NCI-H2227 (cell line): ENCODE measurements around the gene HOXA11.

Experiments used
- DNase-seq: peaks from one replicate; lab custom pipeline; 2025; ENCODE audit not compliant: unreplicated experiment; lab: John Stamatoyannopoulos, UW

HOXA11 gene

DNA sequence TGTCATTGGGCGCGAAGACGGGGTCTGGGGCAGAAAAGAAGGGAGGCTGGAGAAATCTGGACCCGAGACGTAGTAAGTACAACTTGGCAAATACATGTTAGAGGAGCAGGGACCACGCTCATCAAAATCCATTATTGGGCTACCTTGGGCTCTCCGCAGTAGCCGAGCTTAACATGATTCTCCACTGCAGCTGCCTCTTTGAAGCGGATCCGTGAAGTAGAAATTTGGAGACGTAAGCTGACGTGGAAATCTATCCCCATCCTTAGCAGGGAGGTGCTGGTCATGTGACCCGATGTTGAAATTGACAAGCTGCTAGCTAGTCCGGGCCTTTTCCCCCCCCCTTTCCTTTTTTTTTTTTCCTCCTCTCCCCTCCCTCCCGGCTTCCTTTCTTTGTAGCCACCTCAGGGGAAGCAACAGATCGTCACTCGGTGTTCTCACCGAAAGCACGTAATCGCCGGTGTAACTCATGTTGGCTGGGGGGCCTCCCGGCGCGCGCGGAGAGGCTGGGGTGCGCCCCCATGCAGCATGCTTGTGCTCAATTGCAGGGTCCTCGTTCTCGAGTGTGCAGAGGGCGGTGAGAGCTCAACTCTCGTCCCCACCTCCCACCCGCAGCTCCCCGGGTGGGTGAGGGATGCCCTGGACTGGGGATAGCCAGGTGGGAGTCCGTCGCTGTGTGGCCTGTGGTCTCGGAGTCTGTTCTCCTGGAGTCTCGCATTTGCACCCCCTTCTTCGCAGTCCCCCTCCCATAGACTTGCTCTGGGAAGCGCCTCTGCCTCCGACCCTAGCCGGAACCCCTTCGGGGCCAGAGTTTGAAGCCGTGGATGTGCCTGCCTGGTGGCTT, at the start of gene HOXA11:
Gene HOXA11 (minus strand): TSS at position 220 of the 841 bp plus-strand sequence. CDS start 88 bp downstream, at position 132.
- DNase-seq = no peak

DNA sequence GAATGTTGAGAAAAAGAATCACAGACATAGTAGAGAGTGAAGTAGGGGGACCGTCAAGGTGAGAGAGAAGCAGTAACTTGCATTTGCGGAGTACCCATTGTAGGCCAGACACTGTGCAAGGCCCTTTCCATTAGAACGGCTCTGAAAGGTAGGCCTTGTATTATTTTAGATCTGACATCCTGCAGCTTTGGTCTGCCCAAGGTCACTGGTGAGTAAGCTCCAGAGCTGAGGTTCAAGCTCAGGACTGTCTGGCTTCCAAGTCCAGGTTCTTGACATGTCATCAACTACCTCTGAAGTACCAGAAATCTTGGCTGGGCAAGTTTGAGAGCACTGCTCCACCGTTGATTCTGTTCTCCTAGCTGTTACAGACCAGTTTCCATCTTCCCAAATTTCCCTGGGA, 44.4 kb upstream of the HOXA11 start:
- no peak for DNase-seq

DNA sequence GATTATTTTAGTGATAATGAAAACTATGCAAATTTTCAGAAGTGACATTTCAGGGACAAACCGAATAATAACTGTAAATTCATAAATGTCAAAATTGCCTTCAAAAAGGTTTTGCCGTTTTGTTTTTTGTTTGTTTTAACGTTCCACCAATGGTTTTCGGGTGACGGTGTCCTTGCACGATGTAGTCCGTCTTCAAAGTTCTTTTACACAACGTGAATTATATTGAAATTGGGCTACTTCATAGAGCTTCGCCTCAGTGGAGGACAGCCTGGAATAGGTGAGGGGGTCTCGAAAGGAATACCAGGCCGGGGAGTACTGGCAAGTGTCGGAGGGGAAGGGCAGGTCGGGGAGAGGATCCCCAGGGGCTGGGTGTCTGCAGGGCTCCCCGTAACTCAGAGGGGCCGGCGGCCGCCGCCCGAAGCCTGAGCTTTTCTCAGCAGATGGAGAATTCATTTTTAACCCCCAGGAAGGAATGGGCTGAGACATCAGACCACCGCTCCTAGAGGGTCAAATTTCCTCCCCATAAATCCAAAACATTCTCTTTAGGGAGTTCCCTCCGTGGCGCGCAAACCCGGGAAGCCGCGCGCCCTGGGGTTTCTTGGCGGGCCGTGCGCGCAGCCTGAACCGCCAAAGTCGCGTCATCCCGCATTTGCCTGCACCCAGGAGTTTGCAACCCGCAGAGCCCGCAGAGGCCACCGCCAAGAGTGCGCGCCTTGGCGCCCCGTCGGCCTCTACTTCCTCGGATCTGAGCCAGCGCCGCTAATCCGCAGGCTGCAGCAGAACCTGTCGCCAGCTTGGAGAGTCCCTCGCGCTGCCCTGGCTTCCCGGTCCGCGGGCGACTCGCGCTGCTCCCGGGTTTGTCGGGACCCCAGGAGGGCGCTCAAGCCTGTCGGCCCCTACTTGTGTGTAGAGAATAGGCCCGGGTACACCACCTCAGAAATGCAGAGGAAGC, 40.2 kb upstream of the HOXA11 start:
- no peak for DNase-seq

DNA sequence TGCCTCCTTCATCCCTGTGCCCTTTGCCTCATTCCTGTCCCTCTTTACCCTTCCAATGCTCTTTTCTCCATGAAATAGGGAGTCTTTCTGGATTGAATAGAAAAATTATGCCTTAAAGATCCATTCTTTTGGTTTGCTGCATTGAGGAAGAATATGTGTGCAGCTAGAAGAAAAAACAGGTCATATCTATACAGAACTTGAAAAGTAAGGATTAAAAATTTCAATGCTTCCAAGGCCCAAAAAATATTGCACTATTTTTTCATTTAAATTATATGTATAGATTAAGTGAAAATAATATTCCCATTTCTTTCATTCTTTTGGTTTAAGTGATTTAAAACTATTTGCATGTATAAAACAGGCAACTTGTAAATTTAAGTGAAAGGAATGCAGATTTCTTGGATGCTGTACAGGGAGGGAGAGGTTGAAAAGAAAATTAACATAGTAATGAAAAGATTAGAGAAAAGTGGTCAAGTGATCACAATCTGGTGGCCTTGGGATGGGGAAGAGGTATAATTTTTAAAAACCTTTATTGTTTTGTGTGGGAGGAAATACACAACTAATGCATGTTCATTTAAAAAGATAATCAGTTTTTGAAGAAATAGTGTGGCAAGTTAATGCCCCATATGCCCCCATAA, 39.0 kb upstream of the HOXA11 start:
- DNase-seq = no peak

DNA sequence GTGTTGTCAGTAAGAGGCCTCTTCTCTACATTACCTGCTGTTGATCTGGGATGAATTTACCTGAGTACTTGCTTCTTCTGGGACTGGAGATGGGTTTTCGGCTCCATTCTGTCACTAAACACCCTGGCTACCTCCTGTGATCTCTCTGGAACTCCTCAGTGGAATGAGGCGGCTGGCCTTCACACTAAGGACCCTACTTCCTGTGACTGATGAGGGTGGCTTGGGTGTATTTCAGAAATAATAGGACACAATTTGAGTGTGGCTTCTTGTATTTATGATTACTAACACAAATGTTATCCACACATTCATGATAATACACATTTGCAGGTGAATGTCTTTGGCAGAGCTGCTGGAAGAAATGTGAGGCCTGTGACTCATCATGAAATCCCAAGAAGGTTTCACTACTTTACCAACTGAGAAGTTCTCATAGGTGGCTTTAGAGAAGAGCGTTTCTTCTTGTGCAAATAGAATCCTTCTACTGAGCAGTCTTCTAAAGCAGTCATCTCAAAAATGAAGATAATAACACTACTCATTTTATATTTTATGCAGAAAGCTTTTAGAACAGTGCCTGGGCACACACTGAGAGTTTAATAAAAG, 36.3 kb upstream of the HOXA11 start:
- DNase-seq = no peak

DNA sequence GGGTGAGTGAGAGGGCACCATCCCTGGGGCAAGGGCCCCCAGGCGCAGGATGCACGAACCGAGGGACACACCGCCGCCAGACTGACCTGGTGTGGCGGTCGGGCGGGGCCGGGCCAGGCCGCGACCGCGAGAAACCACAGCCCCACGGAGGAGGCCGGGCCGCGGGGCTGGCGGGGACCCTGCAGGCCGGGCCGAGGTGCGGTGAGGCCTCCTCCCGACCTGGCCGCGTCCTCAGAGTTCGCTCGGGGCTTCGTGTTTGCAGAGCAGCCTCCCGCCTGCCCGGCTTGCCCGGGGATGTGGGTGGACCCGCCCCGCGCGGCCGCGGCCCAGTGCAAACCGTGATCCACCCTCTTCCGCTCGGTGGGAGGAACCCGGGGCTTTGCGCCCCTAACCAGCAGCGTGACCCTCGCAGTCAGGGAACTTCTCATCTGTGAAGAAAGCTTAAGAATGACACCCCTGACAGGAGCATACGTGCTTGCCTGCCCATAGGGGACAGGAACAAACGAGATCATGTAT, 35.5 kb upstream of the HOXA11 start:
- no peak for DNase-seq

DNA sequence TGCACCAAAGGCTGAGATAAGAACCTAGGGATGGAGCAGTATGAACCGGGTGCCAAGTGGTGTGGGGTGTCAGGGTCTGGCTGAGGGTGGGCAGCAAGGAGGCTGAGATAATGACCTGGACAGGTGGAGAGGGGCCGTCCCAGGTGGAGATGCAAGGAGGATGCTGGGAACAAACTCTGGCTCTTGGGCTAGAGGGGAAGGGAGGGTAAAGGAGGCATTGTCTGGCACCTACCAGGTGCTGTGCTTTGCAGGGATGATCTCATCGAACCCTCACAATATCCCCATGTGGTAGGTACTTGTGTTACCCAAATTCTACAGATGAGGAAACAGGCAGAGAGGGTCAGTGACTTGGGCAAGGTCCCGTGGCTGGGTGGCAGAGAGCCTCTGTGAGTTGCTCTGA, 34.8 kb upstream of the HOXA11 start:
- DNase-seq = no peak

DNA sequence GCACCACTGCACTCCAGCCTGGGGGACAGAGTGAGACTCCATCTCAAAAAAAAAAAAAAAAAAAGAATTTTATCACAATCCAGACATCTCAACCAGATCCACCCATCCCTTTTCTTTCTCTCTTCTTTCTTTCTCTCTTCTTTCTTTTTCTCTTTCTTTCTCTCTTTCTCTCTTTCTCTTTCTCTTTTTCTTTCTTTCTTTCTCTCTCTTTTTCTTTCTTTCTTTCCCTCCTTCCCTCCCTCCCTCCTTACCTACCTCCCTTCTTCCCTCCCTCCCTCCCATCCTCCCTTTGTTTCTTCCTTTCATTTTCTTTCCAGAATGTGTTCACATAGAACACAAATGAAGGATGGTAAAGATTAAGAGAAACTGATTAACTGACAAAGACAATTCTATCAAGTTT, 32.9 kb upstream of the HOXA11 start:
- no peak for DNase-seq

DNA sequence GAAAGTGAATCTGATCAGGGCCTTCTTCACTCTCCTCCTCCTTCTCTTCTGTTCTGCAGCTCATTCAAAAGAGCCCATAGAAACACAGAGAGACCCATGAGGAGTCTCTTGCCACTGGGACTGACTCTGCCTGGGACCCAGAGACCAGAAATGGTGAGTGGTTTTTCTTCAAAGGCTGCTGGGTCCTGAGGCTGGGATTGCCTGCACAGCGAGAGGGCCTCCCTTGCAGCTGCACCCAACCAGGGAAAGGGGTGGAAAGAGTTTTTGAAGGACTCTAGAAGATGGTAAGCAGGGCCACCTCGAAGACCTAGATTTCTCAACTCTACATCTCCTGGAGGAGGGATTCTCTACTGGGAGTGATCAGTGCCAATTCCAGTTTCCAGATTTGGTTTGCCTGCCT, 30.3 kb upstream of the HOXA11 start:
- DNase-seq = no peak

DNA sequence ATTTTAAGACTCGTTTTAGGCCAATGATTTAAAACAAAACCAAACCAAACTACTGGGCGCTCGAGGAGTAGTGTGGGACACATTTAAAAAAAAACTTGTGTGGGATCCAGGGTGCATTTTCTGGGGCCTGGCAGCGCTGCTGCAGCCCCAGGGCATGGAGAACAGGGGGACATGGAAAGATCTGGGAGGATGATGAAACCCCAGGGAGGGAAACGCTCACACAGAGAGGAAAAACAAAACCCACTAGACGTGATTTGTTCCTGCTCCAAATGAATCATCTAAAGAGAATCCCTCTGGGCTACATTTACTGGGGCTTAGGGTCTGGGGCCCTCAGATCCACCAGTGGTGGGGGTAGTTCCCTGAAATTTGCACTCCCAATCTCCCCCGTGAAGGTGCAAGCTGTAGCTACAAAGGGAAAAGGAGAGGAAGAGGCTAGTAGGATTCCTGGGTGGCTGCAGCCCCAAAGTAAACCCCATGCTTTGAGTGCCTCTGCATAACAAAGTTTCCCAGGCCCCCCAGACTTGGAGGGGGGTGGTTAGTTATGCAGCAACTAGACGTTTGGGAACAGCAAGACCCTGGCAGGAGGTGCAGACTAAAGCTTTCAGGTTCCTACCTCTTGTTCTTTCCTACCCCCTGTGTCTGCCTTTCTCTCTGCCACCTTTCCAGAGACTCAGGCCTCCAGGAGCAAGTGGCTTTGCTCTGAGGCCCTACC, 29.4 kb upstream of the HOXA11 start:
- no peak for DNase-seq

DNA sequence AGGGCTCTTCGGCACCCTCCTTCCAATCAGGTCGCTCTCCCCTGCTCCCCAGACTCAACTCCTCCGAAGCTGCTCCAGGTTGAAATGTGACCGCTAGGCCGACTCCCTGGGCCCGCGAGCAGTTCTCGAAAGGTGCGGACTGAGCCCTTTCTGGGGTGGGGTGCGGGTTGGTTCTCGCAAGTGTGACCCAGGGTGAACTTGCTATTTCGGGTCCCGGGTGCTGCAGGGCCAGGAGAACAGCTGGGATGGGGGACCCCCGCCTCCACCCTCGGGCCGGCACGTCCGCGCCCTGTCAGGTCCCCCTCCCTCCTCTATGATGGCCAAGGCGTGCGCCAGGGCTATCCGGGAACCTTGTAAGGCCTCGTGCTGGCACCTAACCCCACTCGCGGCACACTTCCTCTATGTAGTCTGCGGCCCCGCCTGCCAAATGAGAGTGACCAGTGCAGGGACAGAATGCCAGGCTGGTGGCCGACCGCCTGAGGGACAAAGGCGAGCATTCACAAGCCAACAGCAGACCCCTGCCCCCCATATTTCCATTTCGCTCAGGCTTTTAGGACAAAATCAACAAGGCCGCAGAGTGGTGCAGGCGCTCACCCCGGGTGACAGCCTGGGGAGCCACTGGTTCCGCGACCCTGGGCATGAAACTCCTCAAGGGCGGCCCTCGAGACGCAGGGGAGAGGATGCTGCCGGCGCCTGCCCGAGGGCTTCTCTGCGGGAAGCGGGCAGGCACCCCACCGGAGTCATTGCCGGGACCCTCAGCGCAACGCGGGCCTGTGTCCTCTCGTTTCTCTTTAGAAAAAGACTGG, 28.6 kb upstream of the HOXA11 start:
- no peak for DNase-seq

DNA sequence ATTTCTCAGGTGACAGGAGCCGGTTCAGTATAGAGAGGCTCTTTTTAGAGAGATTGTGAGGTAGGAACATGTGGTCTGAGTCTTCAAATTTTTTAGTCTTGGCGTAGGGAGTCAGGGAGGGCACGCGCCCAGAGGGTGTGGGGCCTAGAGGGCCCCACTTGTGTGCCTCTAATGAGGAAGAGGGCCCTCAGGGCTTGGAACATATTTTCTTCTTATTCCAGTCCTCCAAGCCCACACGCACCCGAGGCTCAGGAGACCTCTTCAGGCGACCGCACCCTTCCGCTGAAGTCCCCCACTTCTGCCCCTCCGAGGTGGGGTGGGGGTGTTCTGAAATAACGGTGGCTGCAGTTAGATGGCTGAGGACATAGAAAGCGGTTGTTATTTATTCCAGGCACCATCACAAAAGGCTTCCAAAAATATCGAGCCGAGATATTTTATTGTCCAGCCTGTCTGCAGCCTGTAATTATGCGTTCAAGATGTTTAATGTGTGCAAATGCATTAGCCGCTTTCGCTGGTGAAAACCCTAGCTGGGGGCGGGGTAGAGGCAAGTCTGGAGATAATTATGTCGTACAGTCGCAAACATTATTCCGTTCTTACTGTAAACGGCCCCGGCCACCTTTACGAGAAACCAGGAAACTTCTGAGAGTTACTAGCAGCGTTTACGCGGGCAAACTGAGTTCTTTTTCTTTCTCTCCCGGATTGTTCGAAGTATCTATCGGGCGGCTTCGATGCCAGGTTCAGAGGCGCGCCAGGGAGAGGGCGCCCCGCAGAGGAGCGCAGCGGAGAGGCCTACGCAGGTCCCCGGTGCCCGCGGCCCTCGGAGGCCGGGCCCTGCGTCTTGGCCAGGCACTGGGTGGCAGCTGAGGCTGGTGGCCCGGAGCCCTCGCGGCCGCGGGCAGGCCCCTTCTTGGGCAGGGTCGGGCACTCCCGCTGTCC, 27.7 kb upstream of the HOXA11 start:
- peak; percentile 14 for DNase-seq

DNA sequence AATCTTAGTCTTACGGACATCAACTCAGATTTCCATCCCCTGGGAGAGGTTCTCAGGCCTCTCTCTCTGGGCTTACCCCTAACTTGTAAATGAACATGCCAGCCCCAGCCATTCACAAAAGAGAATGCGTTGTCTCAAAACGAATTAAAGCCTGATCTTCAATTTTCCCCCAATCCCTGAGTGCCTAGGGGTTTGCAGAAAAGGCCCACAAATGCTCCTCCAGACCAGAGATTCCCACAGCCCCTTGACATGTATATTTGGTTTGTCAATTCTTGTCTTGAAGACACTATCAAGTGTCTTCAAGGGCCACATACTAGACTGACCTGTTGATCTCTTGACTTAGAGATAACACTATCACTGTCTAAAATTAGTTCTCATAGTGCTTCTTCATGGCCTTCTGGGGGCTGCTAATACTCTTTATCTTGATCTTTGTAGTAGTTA, 26.8 kb upstream of the HOXA11 start:
- no peak for DNase-seq

DNA sequence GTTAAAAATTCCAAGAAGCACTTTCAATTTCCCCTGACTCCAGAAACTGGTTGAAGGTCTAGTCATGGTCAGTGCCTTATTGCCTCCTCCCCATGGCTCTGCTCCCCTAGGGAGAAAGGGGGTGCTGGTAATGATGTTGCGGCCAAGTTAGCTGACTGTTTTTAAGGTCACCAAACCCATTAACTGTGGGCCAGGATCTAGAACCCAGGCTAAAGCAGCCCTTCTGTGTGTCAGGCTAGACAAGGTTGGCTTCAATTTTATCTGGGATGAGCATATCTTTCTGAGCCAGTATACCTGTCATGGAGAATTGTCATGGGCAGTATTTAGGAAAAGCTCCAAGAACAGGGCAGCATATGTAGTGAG, 26.0 kb upstream of the HOXA11 start:
- DNase-seq = no peak

DNA sequence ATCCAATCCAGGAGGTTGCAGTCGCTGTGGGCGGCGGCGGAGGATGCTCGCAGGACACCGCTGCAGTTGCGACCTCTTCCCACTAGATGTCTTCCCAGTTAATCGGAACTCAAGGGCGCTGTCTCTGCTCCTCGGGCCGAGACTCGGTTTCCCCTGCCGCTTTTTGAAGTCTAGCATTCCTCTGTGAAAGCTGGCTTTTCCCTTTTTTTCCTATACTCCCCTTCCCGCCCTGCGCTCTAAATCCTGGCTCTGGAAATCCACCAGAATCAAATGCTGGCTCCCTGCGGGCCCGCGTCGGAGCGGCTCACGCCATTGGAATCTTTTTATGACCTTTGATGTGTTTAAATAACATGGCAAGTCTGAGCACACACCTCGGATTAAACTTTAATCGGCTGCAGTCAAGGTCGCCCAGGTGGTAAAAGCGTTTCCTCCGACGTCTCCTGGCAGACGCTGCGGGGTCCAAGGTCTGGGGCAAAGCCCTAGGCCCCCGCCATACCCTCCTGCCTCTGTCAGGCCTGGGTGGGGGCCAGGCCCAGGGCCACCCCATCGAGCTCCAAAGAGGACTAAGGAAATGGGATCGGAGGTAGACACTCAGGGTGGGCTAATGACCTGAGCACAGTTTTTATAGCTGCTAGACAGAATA, 25.5 kb upstream of the HOXA11 start:
- DNase-seq = peak; percentile 34

DNA sequence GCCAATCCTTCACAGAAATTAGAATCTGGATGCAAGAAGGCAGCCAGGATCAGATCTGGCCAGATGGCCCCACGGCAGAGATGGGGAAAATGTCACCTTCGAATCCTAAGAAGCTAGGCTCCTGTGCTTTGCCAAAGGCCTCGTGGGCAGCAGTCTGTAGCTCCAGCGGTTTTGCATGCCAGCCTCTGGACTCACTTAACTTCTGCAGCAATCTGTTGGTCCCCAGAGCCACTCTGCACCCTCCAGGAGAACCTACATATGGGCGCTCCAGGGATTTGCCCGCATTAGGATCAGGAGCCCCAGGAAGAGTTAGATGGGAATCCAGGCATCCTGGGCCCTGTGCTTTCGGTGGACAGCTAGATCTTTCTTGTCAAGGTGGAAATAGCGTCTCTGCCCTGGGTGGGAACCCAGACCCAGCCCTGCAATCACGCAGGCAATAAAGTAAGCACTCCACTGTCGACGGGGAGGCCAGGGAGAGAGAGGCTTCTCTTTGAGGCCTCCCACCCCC, 25.0 kb upstream of the HOXA11 start:
- no peak for DNase-seq

DNA sequence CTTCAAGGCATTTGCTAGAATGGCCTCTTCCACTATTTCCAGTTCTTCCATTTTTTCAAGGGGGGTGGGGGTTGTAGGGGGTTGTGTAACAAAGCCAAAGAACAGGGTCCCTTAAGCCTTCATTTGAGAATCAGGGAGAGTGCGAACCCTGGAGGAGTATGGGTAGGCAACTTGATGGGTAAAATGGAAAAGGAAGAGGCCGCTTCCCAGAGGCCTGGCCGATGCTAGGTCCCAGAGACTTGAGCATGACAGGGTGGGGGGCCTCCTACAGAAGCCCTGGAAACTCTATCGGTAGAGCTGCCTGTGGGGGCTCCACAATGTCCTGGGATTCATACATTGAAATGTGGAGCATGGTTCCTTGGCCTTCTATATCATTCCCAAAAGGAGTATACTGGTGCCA, 24.0 kb upstream of the HOXA11 start:
- DNase-seq = no peak
